Measurements from ENCODE around the gene IMMP2L.

The IMMP2L gene

DNA sequence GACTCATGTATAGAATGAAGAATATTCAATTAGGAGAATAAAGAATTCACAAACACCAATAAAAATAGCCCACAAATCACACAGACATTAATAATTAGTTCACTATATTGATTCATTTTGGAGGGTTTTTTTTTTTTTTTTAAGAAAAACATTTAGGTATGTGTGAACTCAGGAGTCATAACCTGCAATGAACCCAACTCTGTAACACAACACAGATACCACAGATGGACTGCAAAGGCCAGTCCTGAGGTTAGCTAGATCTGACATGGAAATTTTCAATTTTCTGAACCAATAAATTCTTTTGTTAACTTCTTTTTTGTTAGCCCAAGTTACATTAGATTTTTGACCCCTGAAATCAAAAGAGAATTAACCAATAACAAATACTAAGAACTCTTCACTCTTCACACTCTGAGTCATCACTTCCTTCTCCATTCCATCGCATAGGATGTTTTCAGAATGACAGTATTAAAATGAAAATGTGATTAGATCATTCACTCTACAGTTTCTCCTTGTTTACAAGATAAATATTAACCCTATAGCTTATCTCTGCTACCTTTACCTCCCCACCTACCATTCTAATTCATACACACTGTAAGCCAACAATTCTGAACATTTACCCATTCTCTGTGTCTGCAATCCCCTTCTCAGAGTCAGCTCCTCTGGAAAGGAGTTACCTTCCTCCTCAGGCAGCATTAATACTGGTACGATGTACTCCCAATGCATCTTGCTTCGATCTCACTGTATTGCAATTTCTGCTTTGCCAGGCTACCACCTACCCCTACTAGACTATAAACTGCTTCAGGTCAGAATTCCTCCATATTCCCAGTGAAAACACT is 329.8 kb downstream of the IMMP2L start:
- TF ChIP-seq REST (IDR thresholded peaks at IDR 0.05; ENCODE audit: insufficient read depth in 1 of 2, low read depth in 2 of 2, low read length in 2 of 2) (no peak), TAF1 (IDR thresholded peaks at IDR 0.05; ENCODE audit: borderline replicate concordance, insufficient read depth, low read length) (no peak), FOXP2 (optimal IDR thresholded peaks at IDR 0.05; ENCODE audit: borderline replicate concordance, extremely low read depth, extremely low read length, insufficient read depth) (no peak), POLR2AphosphoS5 (IDR thresholded peaks at IDR 0.05; ENCODE audit: low read depth, low read length) (no peak), SIN3A (IDR thresholded peaks at IDR 0.05; ENCODE audit: borderline replicate concordance, insufficient read depth, low read length) (no peak)

DNA sequence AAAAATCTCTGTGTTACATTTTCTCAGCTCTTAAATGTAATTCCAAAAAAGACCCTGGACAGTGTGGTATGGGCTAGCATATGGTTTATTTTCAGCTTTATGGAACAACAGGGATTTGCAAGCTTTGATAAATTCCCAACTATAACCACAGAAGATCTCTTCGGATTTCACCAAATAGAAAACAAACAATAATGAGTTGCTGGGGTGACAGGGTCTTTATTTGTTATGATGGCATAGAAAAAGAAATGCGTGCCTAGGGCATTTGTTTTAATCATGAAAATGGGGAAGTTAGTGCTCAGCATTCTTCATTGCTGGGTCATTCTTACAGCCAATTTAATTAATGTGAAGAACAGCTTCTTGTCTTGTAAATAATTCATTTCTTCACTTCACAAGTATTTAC is 332.4 kb downstream of the IMMP2L start:
- TF ChIP-seq REST (IDR thresholded peaks at IDR 0.05; ENCODE audit: insufficient read depth in 1 of 2, low read depth in 2 of 2, low read length in 2 of 2) (no peak), SIN3A (IDR thresholded peaks at IDR 0.05; ENCODE audit: borderline replicate concordance, insufficient read depth, low read length) (no peak), TAF1 (IDR thresholded peaks at IDR 0.05; ENCODE audit: borderline replicate concordance, insufficient read depth, low read length) (no peak), POLR2AphosphoS5 (IDR thresholded peaks at IDR 0.05; ENCODE audit: low read depth, low read length) (no peak), FOXP2 (optimal IDR thresholded peaks at IDR 0.05; ENCODE audit: borderline replicate concordance, extremely low read depth, extremely low read length, insufficient read depth) (no peak)

DNA sequence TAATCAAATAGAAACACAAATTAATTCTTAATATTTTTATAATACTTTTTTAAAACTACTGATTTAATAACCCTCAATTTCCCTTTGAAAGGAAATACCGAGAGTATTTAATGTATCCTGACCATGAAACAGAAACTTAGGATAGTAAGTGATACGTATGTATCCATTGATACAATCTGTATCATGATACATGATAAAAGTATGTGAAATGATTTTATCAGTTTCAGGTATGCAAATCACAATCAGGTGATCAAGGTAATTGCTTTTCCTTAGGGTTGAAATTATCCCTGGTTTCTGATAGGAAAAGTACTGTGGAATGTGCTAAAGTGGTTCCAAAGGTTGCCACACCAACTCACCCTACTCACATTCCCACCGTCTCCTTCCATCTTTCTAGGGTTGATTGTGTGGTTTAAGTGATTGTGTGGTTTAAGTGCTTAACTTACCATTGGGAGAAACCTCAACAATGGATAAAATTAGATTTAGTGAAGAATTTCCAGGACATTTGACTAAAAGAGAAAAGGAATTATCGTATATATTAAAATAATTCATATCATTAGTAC is 333.0 kb downstream of the IMMP2L start:
- no peak for TF ChIP-seq REST (IDR thresholded peaks at IDR 0.05; ENCODE audit: insufficient read depth in 1 of 2, low read depth in 2 of 2, low read length in 2 of 2)
- TF ChIP-seq TAF1 (IDR thresholded peaks at IDR 0.05; ENCODE audit: borderline replicate concordance, insufficient read depth, low read length): no peak
- no peak for TF ChIP-seq FOXP2 (optimal IDR thresholded peaks at IDR 0.05; ENCODE audit: borderline replicate concordance, extremely low read depth, extremely low read length, insufficient read depth)
- no peak for TF ChIP-seq SIN3A (IDR thresholded peaks at IDR 0.05; ENCODE audit: borderline replicate concordance, insufficient read depth, low read length)
- TF ChIP-seq POLR2AphosphoS5 (IDR thresholded peaks at IDR 0.05; ENCODE audit: low read depth, low read length): no peak

- TF ChIP-seq SIN3A (IDR thresholded peaks at IDR 0.05; ENCODE audit: borderline replicate concordance, insufficient read depth, low read length): no peak
- TF ChIP-seq FOXP2 (optimal IDR thresholded peaks at IDR 0.05; ENCODE audit: borderline replicate concordance, extremely low read depth, extremely low read length, insufficient read depth): no peak
- TF ChIP-seq TAF1 (IDR thresholded peaks at IDR 0.05; ENCODE audit: borderline replicate concordance, insufficient read depth, low read length): no peak
- no peak for TF ChIP-seq REST (IDR thresholded peaks at IDR 0.05; ENCODE audit: insufficient read depth in 1 of 2, low read depth in 2 of 2, low read length in 2 of 2)
- TF ChIP-seq POLR2AphosphoS5 (IDR thresholded peaks at IDR 0.05; ENCODE audit: low read depth, low read length): no peak
Observed at GRCh38 chr7:111228437-111228836, 333.9 kb downstream of the IMMP2L start.
